PC-9 (cell line): Measurements from ENCODE around the gene FASTK. TPM values are rescaled to one million over a fixed set of nuclear protein-coding genes. Genes with fewer than 3 reads are reported as not detected.

ENCODE experiments used
- BruUV-seq: library from RNA; stranded (reverse); fragments of 400-500 nt; replicated peaks from 2 replicates; lab custom pipeline; 2021; lab: Mats Ljungman, UMichigan
- CTCF ChIA-PET: fragments of 300-600 bp; sonication (Branson Sonifier 250); formaldehyde crosslinking; loops from one replicate; lab custom pipeline; 2022; ENCODE audit warnings: antibody characterized with exemption; lab: Charles Lee
- POLR2A ChIA-PET: fragments of 300-600 bp; sonication (Branson Sonifier 250); formaldehyde crosslinking; loops from one replicate; lab custom pipeline; 2022; ENCODE audit warnings: antibody characterized with exemption; ENCODE audit not compliant: unreplicated experiment; lab: Charles Lee
- DNase-seq, 2 experiments: peaks; one replicate each; pipeline versions ENCODE4 v3.0.0 to v3.0.0-alpha.2; 2015 to 2022; ENCODE audit warnings: mixed read lengths in 1 of 2
- H2AFZ ChIP-seq: fragments of 200-600 bp; sonication (generic); 2 replicates; pipeline ENCODE4 v1.8.1; 2017; ENCODE audit warnings: antibody characterized with exemption
- H3F3A ChIP-seq: fragments of 200-600 bp; sonication (generic); 2 replicates; pipeline ENCODE4 v1.8.1; 2017; ENCODE audit warnings: antibody characterized with exemption, mild to moderate bottlenecking, low read depth; ENCODE audit not compliant: insufficient read depth
- H3K27ac ChIP-seq: fragments of 200-600 bp; sonication (generic); 2 replicates; pipeline ENCODE4 v1.6.1; 2016; ENCODE audit warnings: mixed run types
- H3K27me3 ChIP-seq: fragments of 200-600 bp; sonication (generic); 2 replicates; pipeline ENCODE4 v1.6.1; 2016; ENCODE audit warnings: low read depth, mixed run types; ENCODE audit not compliant: insufficient read depth
- H3K36me3 ChIP-seq: fragments of 200-600 bp; sonication (generic); 2 replicates; pipeline ENCODE4 v1.6.1; 2016; ENCODE audit warnings: low read depth, mixed run types
- H3K4me1 ChIP-seq: fragments of 200-600 bp; sonication (generic); replicated peaks from 2 replicates; pipeline ENCODE4 v1.6.1; 2016; ENCODE audit warnings: mixed run types; ENCODE audit not compliant: insufficient read depth
- H3K4me2 ChIP-seq: fragments of 200-600 bp; sonication (generic); 2 replicates; pipeline ENCODE4 v1.6.1; 2017; ENCODE audit warnings: mixed run types
- H3K4me3 ChIP-seq: fragments of 200-600 bp; sonication (generic); 2 replicates; pipeline ENCODE4 v1.6.1; 2016; ENCODE audit warnings: mixed run types
- H3K79me2 ChIP-seq: fragments of 200-600 bp; sonication (generic); 2 replicates; pipeline ENCODE4 v1.6.1; 2017; ENCODE audit warnings: low read depth, mixed run types
- H3K9me2 ChIP-seq: fragments of 200-600 bp; sonication (generic); 2 replicates; pipeline ENCODE4 v1.8.1; 2017; ENCODE audit warnings: mild to moderate bottlenecking; ENCODE audit not compliant: insufficient read depth
- H3K9me3 ChIP-seq: fragments of 200-600 bp; sonication (generic); 2 replicates; pipeline ENCODE4 v1.8.1; 2016; ENCODE audit warnings: low read depth; ENCODE audit not compliant: insufficient read depth
- H4K20me1 ChIP-seq: fragments of 200-600 bp; sonication (generic); 2 replicates; pipeline ENCODE4 v1.8.1; 2017; ENCODE audit not compliant: insufficient read depth
- CTCF ChIP-seq: fragments of 200-600 bp; sonication (generic); conservative IDR thresholded peaks from 2 replicates; pipeline ENCODE4 v1.6.1; 2017; ENCODE audit warnings: mixed run types, antibody characterized with exemption, mild to moderate bottlenecking, moderate library complexity
- EZH2 ChIP-seq: fragments of 200-600 bp; sonication (generic); IDR thresholded peaks from 2 replicates; pipeline ENCODE4 v1.8.0; 2017; ENCODE audit warnings: antibody characterized with exemption, low read depth
- intact Hi-C: fragments of 100-400 bp; cut with micrococcal nuclease; formaldehyde crosslinking; loops from one replicate; pipeline ENCODE4 v1.10.0; 2022; ENCODE audit not compliant: unreplicated experiment
- total RNA-seq: library from RNA; stranded (reverse); gene quantifications from 2 replicates; pipeline ENCODE4 v1.2.3, GENCODE V29; 2021

The FASTK gene
- total RNA-seq, 1 experiment from 2014 or later = 104 TPM

GRCh38 chr7:151075978-151076426, 4.6 kb downstream of the FASTK start:
- peaks cover 8% of the 10 kb centered on the region; the same call in 1 of the 2 replicates for H4K20me1 ChIP-seq
- H3K4me1 ChIP-seq = peaks cover 6% of the 10 kb centered on the region
- peaks cover 45% of the 10 kb centered on the region for H3F3A ChIP-seq
- H2AFZ ChIP-seq = no peak overlapping the region
- no peaks in the 10 kb centered on the region for H3K27me3 ChIP-seq
- ChIA-PET POLR2A (interaction anchor here (0.6 kb wide), 1 partner anchor 1079 kb away, joined by 8 read pairs; no protein-coding TSS in a partner anchor), CTCF (no interaction called here)
- peaks cover 20% of the 10 kb centered on the region for H3K79me2 ChIP-seq
- TF ChIP-seq EZH2 (no peak), CTCF (no peak)
- no peaks in the 10 kb centered on the region for H3K9me2 ChIP-seq
- DNase-seq = no peak
- intact Hi-C loops = no loop called here
- no peak overlapping the region for H3K4me2 ChIP-seq
- BruUV-seq = TSS peak; percentile 8
- no peak overlapping the region for H3K27ac ChIP-seq
- H3K36me3 ChIP-seq = peaks cover 3% of the 10 kb centered on the region; the same call in 1 of the 2 replicates
- no peaks in the 10 kb centered on the region for H3K9me3 ChIP-seq
- H3K4me3 ChIP-seq = no peak overlapping the region

GRCh38 chr7:151075662-151075971, 5.0 kb downstream of the FASTK start:
- no peaks in the 10 kb centered on the region for H3K9me2 ChIP-seq

More at GRCh38 chr7:151075662-151075971, 5.0 kb downstream of the FASTK start:
- H2AFZ ChIP-seq = no peak overlapping the region
- H3K27me3 ChIP-seq = no peaks in the 10 kb centered on the region
- DNase-seq = no peak
- no peak overlapping the region for H3K4me3 ChIP-seq
- intact Hi-C loops = no loop called here
- peaks cover 20% of the 10 kb centered on the region for H3K79me2 ChIP-seq
- POLR2A ChIA-PET = interaction anchor here (0.6 kb wide), 1 partner anchor 1079 kb away, joined by 8 read pairs; no protein-coding TSS in a partner anchor
- CTCF ChIA-PET = no interaction called here
- TF ChIP-seq EZH2 (no peak), CTCF (no peak)
- H3K4me2 ChIP-seq = no peak overlapping the region
- peaks cover 3% of the 10 kb centered on the region; the same call in 1 of the 2 replicates for H3K36me3 ChIP-seq
- H3K4me1 ChIP-seq = peaks cover 6% of the 10 kb centered on the region
- H3F3A ChIP-seq = peaks cover 43% of the 10 kb centered on the region
- H4K20me1 ChIP-seq = peaks cover 8% of the 10 kb centered on the region; the same call in 1 of the 2 replicates
- H3K27ac ChIP-seq = no peak overlapping the region
- no peaks in the 10 kb centered on the region for H3K9me3 ChIP-seq
- BruUV-seq = no TSS peak
